Astrocyte of the spinal cord (primary cell): ENCODE data around the gene CISD2.

Experiments used
- DNase-seq: peaks from one replicate; pipeline ENCODE4 v3.0.0; 2011; ENCODE audit warnings: low read depth, low spot score
- H3K4me3 ChIP-seq: 2 replicates; pipeline ENCODE4 v1.5.1; 2011; ENCODE audit warnings: low read depth, mild to moderate bottlenecking, low read length, moderate library complexity
- CTCF ChIP-seq: IDR thresholded peaks from 2 replicates; pipeline ENCODE4 v1.5.1; 2012; ENCODE audit warnings: low read depth, mild to moderate bottlenecking, low read length, inconsistent platforms
- in situ Hi-C: cut with HindIII; loops from 2 replicates; pipeline ENCODE4 v1.10.0; 2017; ENCODE audit warnings: low sequenced_read_pairs

The CISD2 gene

GRCh38 chr4:102847687-102848086, 21.1 kb upstream of the CISD2 start:
- in situ Hi-C loops = no loop called here
- no peak overlapping the region for H3K4me3 ChIP-seq
- TF ChIP-seq CTCF = no peak
- DNase-seq = no peak

- no peak for DNase-seq
- TF ChIP-seq CTCF = no peak
- in situ Hi-C loops = no loop called here
Measured at GRCh38 chr4:102849579-102850104, 19.1 kb upstream of the CISD2 start.

GRCh38 chr4:102850370-102850769, 18.4 kb upstream of the CISD2 start:
- DNase-seq = no peak
- in situ Hi-C loops = no loop called here
- no peak for TF ChIP-seq CTCF
- H3K4me3 ChIP-seq = no peak overlapping the region

More at GRCh38 chr4:102849579-102850104, 19.1 kb upstream of the CISD2 start:
- no peak overlapping the region for H3K4me3 ChIP-seq

GRCh38 chr4:102858828-102859464, 9.8 kb upstream of the CISD2 start:
- in situ Hi-C loops = no loop called here
- no peak for DNase-seq
- H3K4me3 ChIP-seq = no peak overlapping the region
- TF ChIP-seq CTCF = no peak

- no peak for TF ChIP-seq CTCF
- H3K4me3 ChIP-seq = no peak overlapping the region
- no peak for DNase-seq
- in situ Hi-C loops = no loop called here
Measured at GRCh38 chr4:102860611-102861324, 8.0 kb upstream of the CISD2 start.

- in situ Hi-C loops = no loop called here
- no peak for DNase-seq
- no peak for TF ChIP-seq CTCF
- no peak overlapping the region for H3K4me3 ChIP-seq
Measured at GRCh38 chr4:102862016-102862415, 6.8 kb upstream of the CISD2 start.
